Measurements from ENCODE around the gene TMEM42. TPM values are rescaled to one million over a fixed set of nuclear protein-coding genes. Genes with fewer than 3 reads are reported as not detected.

The TMEM42 gene
- total and polyA plus RNA-seq, 4 donors, result 12.0 to 24.6 (median 13.5) TPM

GRCh38 chr3:44867421-44868111 lies 5.9 kb downstream of the TMEM42 start:
- H3K4me3 ChIP-seq, result no peak overlapping the region
- H3K9ac ChIP-seq (ENCODE audit: insufficient read depth in 1 of 2, low read length in 2 of 2), result no peak overlapping the region
- TF ChIP-seq CTCF (IDR thresholded peaks at IDR 0.05; ENCODE audit: control extremely low read depth, extremely low read depth), result no peak
- no peak for ATAC-seq (ENCODE audit: insufficient read depth, low FRiP score)
- WGBS, 2 donors, result 93 to 94% methylated on average over 7 of the region's 7 CpGs
- H3K27me3 ChIP-seq (ENCODE audit: control insufficient read depth in 3 of 3, insufficient read depth in 3 of 3, low read length in 2 of 3), result no peaks in the 10 kb centered on the region
- H3K4me1 ChIP-seq (ENCODE audit: control insufficient read depth in 5 of 5, insufficient read depth in 5 of 5, low read length in 5 of 5), result peaks cover 0 to 4% (median 1%) of the 10 kb centered on the region in 5 donors
- H3K27ac ChIP-seq (ENCODE audit: low read depth in 1 of 2, low read length in 1 of 2), result no peak overlapping the region
- no peaks in the 10 kb centered on the region for H3K9me3 ChIP-seq (ENCODE audit: control insufficient read depth in 4 of 4, insufficient read depth in 3 of 4, low read length in 3 of 4)
- DNase-seq, result no peak
- peaks cover 0 to 3% (median 0%) of the 10 kb centered on the region in 4 donors for H3K36me3 ChIP-seq (ENCODE audit: control insufficient read depth in 4 of 4, insufficient read depth in 4 of 4, low read length in 4 of 4)

- Histone ChIP-seq H3K4me1 (ENCODE audit: control insufficient read depth in 5 of 5, insufficient read depth in 5 of 5, low read length in 5 of 5) (no peaks in the 10 kb centered on the region), H3K27ac (ENCODE audit: low read depth in 1 of 2, low read length in 1 of 2) (no peak overlapping the region), H3K9ac (ENCODE audit: insufficient read depth in 1 of 2, low read length in 2 of 2) (no peak overlapping the region), H3K4me3 (no peak overlapping the region), H3K9me3 (ENCODE audit: control insufficient read depth in 4 of 4, insufficient read depth in 3 of 4, low read length in 3 of 4) (no peaks in the 10 kb centered on the region), H3K27me3 (ENCODE audit: control insufficient read depth in 3 of 3, insufficient read depth in 3 of 3, low read length in 2 of 3) (no peaks in the 10 kb centered on the region), H3K36me3 (ENCODE audit: control insufficient read depth in 4 of 4, insufficient read depth in 4 of 4, low read length in 4 of 4) (no peaks in the 10 kb centered on the region)
- ATAC-seq (ENCODE audit: insufficient read depth, low FRiP score) (no peak), DNase-seq (peak in 1 of 3 donors; percentile 32)
- TF ChIP-seq CTCF (IDR thresholded peaks at IDR 0.05; ENCODE audit: control extremely low read depth, extremely low read depth), result no peak
- WGBS, 2 donors, result 67 to 84% methylated on average over 8 of the region's 8 CpGs
These were observed 8.8 kb downstream of the TMEM42 start for GRCh38 chr3:44870375-44871061.

- H3K9me3 ChIP-seq (ENCODE audit: control insufficient read depth in 4 of 4, insufficient read depth in 3 of 4, low read length in 3 of 4), result no peaks in the 10 kb centered on the region
- H3K36me3 ChIP-seq (ENCODE audit: control insufficient read depth in 4 of 4, insufficient read depth in 4 of 4, low read length in 4 of 4), result no peaks in the 10 kb centered on the region
- no peak for DNase-seq
- H3K4me1 ChIP-seq (ENCODE audit: control insufficient read depth in 5 of 5, insufficient read depth in 5 of 5, low read length in 5 of 5), result no peaks in the 10 kb centered on the region
- 87 to 89% methylated on average over 5 of the region's 5 CpGs for WGBS, 2 donors
- H3K9ac ChIP-seq (ENCODE audit: insufficient read depth in 1 of 2, low read length in 2 of 2), result no peak within 1 kb of the TSS
- ATAC-seq (ENCODE audit: insufficient read depth, low FRiP score), result no peak
- H3K27me3 ChIP-seq (ENCODE audit: control insufficient read depth in 3 of 3, insufficient read depth in 3 of 3, low read length in 2 of 3), result no peaks in the 10 kb centered on the region
- H3K4me3 ChIP-seq, result no peak within 1 kb of the TSS
- H3K27ac ChIP-seq (ENCODE audit: low read depth in 1 of 2, low read length in 1 of 2), result no peak within 1 kb of the TSS
- TF ChIP-seq CTCF (IDR thresholded peaks at IDR 0.05; ENCODE audit: control extremely low read depth, extremely low read depth), result no peak
These were observed 12.6 kb downstream of the TMEM42 start, which contains the start of gene TGM4 for GRCh38 chr3:44874308-44874707. Gene TGM4, plus strand, starts transcription at chr3:44874608. Its CDS starts 71 bp downstream, at chr3:44874679.
